Gastroesophageal sphincter (tissue), 4 donors: Measurements from ENCODE around the gene BMP7. TPM values are rescaled to one million over a fixed set of nuclear protein-coding genes. Genes with fewer than 3 reads are reported as not detected.

ENCODE experiments used
- ATAC-seq: fragments of 150-250 bp; one replicate; pipeline ENCODE4 v1.9.1; 2016; ENCODE audit warnings: mild to moderate bottlenecking, moderate library complexity
- H3K27ac ChIP-seq, 4 donors: fragments of 200-600 bp; sonication (generic) in 3 of 4; 1 replicate in 3 of 4; 2 replicates in 1 of 4; pipeline ENCODE4 v1.5.1; 2016 to 2019
- H3K27me3 ChIP-seq: fragments of 200-600 bp; sonication (generic); one replicate; pipeline ENCODE4 v1.5.1; 2019
- H3K36me3 ChIP-seq, 2 donors: fragments of 200-600 bp; sonication (generic); one replicate each; pipeline ENCODE4 v1.5.1; 2019; ENCODE audit warnings: control low read depth in 1 of 2
- H3K4me1 ChIP-seq, 3 donors: fragments of 200-600 bp; sonication (generic); 1 replicate in 2 of 3; 2 replicates in 1 of 3; pipeline ENCODE4 v1.5.1; 2016 to 2019; ENCODE audit warnings: control low read depth in 2 of 3
- H3K4me3 ChIP-seq, 2 donors: fragments of 200-600 bp; sonication (generic); one replicate each; pipeline ENCODE4 v1.5.1; 2019; ENCODE audit warnings: mild to moderate bottlenecking in 1 of 2, moderate library complexity in 1 of 2
- H3K9me3 ChIP-seq, 3 donors: fragments of 200-600 bp; sonication (generic); one replicate each; pipeline ENCODE4 v1.5.1; 2017 to 2019; ENCODE audit warnings: control low read depth in 2 of 3
- EP300 ChIP-seq: sonication (generic); formaldehyde crosslinking; IDR thresholded peaks from one replicate; pipeline ENCODE4 v1.6.1; 2017; ENCODE audit warnings: antibody characterized with exemption, mild to moderate bottlenecking
- POLR2A ChIP-seq, 2 donors: fragments of 450-650 bp; IDR thresholded peaks; one replicate each; pipeline ENCODE4 v1.6.1; 2017; ENCODE audit warnings: antibody characterized with exemption in 2 of 2, mild to moderate bottlenecking in 2 of 2, moderate library complexity in 1 of 2
- POLR2AphosphoS5 ChIP-seq: sonication (generic); formaldehyde crosslinking; IDR thresholded peaks from one replicate; pipeline ENCODE4 v1.6.1; 2017; ENCODE audit warnings: antibody characterized with exemption
- WGBS, 2 donors: methylation state at CpG; one replicate each; pipeline ENCODE4 v1.1.5; 2018; ENCODE audit warnings: low coverage in 1 of 2; 5-methylcytosine and 5-hydroxymethylcytosine counted together
- total RNA-seq, 4 donors: library from RNA; depleted of rRNA; stranded (reverse); fragments of >200 nt; gene quantifications; one replicate each; pipeline ENCODE4 v1.1.0, GENCODE V29; 2016
- TF ChIP-seq, protein P1 (sequence below), 4 experiments: fragments of 200-600 bp in 2 of 4; fragments of 450-650 bp in 2 of 4; sonication (generic) in 1 of 4; IDR thresholded peaks; one replicate each; pipeline ENCODE4 v1.5.1; 2017 to 2019; ENCODE audit warnings: antibody characterized with exemption in 4 of 4, mild to moderate bottlenecking in 2 of 4, moderate library complexity in 2 of 4

BMP7 gene
- total RNA-seq, 4 donors from 2014 or later: 0.16 to 10.8 (median 5.0) TPM

DNA sequence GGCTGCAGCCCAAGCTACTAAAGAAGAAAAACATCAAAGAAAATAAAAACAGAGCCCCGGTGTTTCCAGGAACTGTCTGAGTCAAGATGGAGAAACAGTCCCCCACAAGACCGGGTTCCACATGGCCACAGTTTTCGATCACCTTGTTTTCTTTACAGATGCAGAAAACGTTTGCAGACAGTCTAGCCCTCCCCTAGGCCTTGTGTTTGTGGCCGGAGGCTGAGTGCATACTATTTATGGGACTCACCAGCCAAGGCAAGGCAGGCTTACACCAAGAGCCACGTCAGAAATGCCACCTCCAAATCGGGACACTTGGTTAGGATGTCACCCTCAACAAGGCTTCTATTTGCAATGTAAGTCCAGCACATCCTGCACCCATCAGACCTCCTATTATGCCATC, 97.3 kb downstream of the BMP7 start:
- H3K4me1 ChIP-seq: no peaks in the 10 kb centered on the region
- no peaks in the 10 kb centered on the region for H3K36me3 ChIP-seq
- H3K27ac ChIP-seq: no peak overlapping the region
- no peaks in the 10 kb centered on the region for H3K9me3 ChIP-seq
- TF ChIP-seq, protein P1, sequence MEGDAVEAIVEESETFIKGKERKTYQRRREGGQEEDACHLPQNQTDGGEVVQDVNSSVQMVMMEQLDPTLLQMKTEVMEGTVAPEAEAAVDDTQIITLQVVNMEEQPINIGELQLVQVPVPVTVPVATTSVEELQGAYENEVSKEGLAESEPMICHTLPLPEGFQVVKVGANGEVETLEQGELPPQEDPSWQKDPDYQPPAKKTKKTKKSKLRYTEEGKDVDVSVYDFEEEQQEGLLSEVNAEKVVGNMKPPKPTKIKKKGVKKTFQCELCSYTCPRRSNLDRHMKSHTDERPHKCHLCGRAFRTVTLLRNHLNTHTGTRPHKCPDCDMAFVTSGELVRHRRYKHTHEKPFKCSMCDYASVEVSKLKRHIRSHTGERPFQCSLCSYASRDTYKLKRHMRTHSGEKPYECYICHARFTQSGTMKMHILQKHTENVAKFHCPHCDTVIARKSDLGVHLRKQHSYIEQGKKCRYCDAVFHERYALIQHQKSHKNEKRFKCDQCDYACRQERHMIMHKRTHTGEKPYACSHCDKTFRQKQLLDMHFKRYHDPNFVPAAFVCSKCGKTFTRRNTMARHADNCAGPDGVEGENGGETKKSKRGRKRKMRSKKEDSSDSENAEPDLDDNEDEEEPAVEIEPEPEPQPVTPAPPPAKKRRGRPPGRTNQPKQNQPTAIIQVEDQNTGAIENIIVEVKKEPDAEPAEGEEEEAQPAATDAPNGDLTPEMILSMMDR (IDR thresholded peaks at IDR 0.05): no peak
- TF ChIP-seq POLR2A (IDR thresholded peaks at IDR 0.05) (no peak), POLR2AphosphoS5 (no peak), EP300 (no peak)
- no peak for ATAC-seq
- no peak overlapping the region for H3K4me3 ChIP-seq
- H3K27me3 ChIP-seq: peaks cover 8% of the 10 kb centered on the region
- 66 to 90% methylated on average over 2 to 5 of the region's 7 CpGs for WGBS, 2 donors

DNA sequence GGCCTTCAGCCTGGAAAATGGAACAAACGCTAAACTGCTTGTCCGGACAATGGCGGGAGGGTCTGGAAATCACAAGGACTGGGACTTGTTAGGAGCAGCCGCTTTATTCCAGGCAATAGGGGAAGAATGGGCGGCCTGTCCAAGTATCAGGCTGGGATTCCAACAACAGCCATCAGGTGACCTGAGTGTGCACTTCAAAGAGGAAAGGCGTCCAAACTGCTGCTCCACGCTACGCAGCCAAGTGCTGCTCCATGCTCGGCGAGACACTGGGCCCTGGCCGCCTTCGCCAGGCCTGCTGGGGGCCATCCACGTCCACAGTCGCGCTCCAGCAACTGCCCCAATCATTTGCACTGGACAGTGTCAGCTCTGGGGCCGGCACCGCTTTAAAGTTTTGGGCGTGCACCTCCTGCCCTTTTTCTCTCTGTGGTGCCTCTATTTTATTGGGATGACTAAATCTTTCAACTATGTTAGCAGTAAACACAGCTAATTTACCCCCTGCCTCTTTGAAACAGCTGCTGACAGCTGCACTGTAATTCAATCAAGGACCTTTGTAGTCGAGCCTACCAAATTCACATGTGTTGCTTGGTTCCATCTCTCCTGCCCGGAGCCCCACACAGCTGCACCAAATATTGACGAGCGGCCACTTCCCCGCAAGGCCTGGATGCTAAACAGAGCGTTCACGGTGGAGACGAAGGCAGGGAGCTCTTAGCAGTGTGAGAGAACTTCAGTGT, 98.3 kb downstream of the BMP7 start:
- Histone ChIP-seq H3K36me3 (no peaks in the 10 kb centered on the region), H3K4me3 (no peak overlapping the region), H3K4me1 (no peaks in the 10 kb centered on the region), H3K27me3 (peaks cover 8% of the 10 kb centered on the region), H3K9me3 (no peaks in the 10 kb centered on the region), H3K27ac (peak overlapping the region in 2 of 4 donors; percentile 24 to 33)
- no peak for TF ChIP-seq POLR2A (IDR thresholded peaks at IDR 0.05)
- TF ChIP-seq POLR2AphosphoS5: no peak
- TF ChIP-seq, protein P1 (IDR thresholded peaks at IDR 0.05): no peak
- TF ChIP-seq EP300: no peak
- 54 to 59% methylated on average over 5 to 14 of the region's 26 CpGs for WGBS, 2 donors
- no peak for ATAC-seq

DNA sequence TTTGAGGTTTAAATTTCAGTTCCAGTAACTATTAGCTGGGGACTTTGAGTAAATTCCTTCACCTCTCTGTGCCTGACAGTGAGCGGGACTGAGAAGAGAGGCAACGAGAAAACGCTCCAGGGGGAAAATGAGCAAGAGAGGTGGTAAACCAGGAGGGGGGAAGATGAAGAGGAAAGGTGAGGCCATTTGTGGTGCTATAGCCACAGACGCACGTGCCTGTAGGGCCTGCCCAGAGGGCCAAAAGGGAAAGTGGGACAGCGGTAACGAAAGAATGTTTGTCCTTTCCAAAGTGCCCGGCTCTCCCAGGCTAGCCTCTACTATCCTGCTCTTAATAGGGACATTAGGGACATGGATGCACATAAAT, 99.2 kb downstream of the BMP7 start:
- ATAC-seq: no peak
- Histone ChIP-seq H3K4me3 (no peak overlapping the region), H3K4me1 (no peaks in the 10 kb centered on the region), H3K36me3 (no peaks in the 10 kb centered on the region), H3K27ac (peak overlapping the region in 2 of 4 donors; percentile 24 to 33), H3K27me3 (peaks cover 9% of the 10 kb centered on the region), H3K9me3 (no peaks in the 10 kb centered on the region)
- TF ChIP-seq, protein P1 (IDR thresholded peaks at IDR 0.05): no peak
- TF ChIP-seq POLR2A (IDR thresholded peaks at IDR 0.05) (no peak), EP300 (no peak), POLR2AphosphoS5 (no peak)
- WGBS, 2 donors: 87 to 93% methylated on average over 3 to 8 of the region's 8 CpGs

DNA sequence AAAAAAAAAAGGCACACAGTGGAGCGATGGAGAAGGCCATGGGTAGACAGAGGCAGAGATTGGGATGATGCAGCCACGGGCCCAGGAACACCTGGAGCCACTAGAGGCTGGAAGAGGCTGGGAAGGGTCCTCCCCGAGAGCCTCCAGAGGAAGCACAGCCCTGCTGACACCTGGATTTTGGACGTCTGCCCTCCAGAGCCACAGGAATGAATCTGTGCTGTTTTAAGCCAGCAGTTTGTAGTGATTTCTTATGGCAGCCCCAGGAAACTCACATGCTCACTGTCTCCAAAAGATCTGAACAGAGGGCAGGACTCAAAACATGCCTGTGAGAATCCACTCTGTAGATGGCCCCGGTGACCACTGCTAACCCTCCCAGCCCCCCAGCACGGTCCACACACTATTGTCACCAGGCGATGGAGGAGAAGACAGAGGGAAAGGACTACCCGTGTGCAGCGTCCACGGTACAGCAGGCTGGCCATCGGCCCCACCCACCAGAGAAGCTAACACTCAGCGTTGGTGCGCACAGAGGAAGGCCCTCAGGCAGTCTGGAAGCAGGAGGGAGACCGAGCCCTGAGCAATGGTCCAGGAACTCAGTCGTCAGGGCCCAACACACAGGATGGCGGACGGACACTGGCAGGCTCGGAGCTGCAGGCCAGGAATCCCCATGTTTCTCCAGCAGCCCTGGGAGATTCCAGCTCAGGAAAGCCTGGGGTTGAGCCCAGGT, 99.7 kb downstream of the BMP7 start:
- no peak overlapping the region for H3K27ac ChIP-seq
- H3K36me3 ChIP-seq: no peaks in the 10 kb centered on the region
- H3K4me3 ChIP-seq: no peak overlapping the region
- H3K27me3 ChIP-seq: peaks cover 14% of the 10 kb centered on the region
- WGBS, 2 donors: 85% methylated on average over 5 of the region's 18 CpGs; no CpG with 5 or more reads in 1 of the 2 donors
- H3K4me1 ChIP-seq: no peaks in the 10 kb centered on the region
- no peak for TF ChIP-seq EP300
- no peak for TF ChIP-seq POLR2AphosphoS5
- TF ChIP-seq POLR2A (IDR thresholded peaks at IDR 0.05): no peak
- TF ChIP-seq, protein P1 (IDR thresholded peaks at IDR 0.05): no peak
- no peak for ATAC-seq
- H3K9me3 ChIP-seq: no peaks in the 10 kb centered on the region
